CD4-positive, alpha-beta T cell (primary cell): ENCODE measurements around the gene PSG7. TPM values are rescaled to one million over a fixed set of nuclear protein-coding genes. Genes with fewer than 3 reads are reported as not detected.
"Not testable (repeated sequence)": the region's sequence is repeated elsewhere in the genome, so short reads cannot be mapped to it uniquely, and the experiment has no call there.

ENCODE experiments used
- ATAC-seq: fragments of 200-7000 bp; cut with Tn5 transposase; one replicate; pipeline ENCODE4 v1.10.0; 2022; ENCODE audit warnings: mild to moderate bottlenecking; ENCODE audit not compliant: poor library complexity
- CTCF ChIA-PET: fragments of 350-600 bp; sonication (Branson Sonifier 250); formaldehyde crosslinking; loops from one replicate; lab custom pipeline; 2021; ENCODE audit warnings: antibody characterized with exemption, inconsistent platforms; lab: Charles Lee
- POLR2A ChIA-PET: fragments of 350-600 bp; sonication (Branson Sonifier 250); formaldehyde crosslinking; loops from one replicate; lab custom pipeline; 2021; ENCODE audit warnings: antibody characterized with exemption, inconsistent platforms; lab: Charles Lee
- DNase-seq, 14 experiments: peaks; one replicate each; pipeline ENCODE4 v3.0.0-alpha.2; 2013 to 2020; ENCODE audit warnings: mixed read lengths in 2 of 14
- H3K27ac ChIP-seq, 2 donors: one replicate each; pipeline versions ENCODE4 v1.5.1 to v1.7.0; 2013; ENCODE audit warnings: low read length in 2 of 2, low read depth in 1 of 2, mild to moderate bottlenecking in 1 of 2
- H3K27me3 ChIP-seq, 2 experiments: 1 replicate in 1 of 2; 2 replicates in 1 of 2; pipeline versions ENCODE4 v1.6.1 to v1.7.0; 2013; ENCODE audit warnings: low read length in 2 of 2, control low read depth in 1 of 2, mild to moderate bottlenecking in 1 of 2, moderate library complexity in 1 of 2; ENCODE audit not compliant: insufficient read depth in 2 of 2, control insufficient read depth in 1 of 2
- H3K36me3 ChIP-seq: one replicate; pipeline ENCODE4 v1.6.1; 2013; ENCODE audit warnings: low read length, control low read depth; ENCODE audit not compliant: insufficient read depth
- H3K4me1 ChIP-seq: one replicate; pipeline ENCODE4 v1.6.1; 2013; ENCODE audit warnings: low read length, control low read depth; ENCODE audit not compliant: insufficient read depth
- H3K4me3 ChIP-seq: one replicate; pipeline ENCODE4 v1.5.1; 2013; ENCODE audit warnings: mild to moderate bottlenecking, low read length, moderate library complexity
- H3K9me3 ChIP-seq, 2 experiments: 1 replicate in 1 of 2; 2 replicates in 1 of 2; pipeline versions ENCODE4 v1.6.1 to v1.7.0; 2013; ENCODE audit warnings: low read length in 2 of 2, mild to moderate bottlenecking in 2 of 2, control low read depth in 1 of 2, moderate library complexity in 1 of 2; ENCODE audit not compliant: control insufficient read depth in 1 of 2, insufficient read depth in 1 of 2
- H3K27ac Mint-ChIP-seq: one replicate; pipeline ENCODE4 v1.8.0; 2020; ENCODE audit warnings: mixed read lengths
- H3K27me3 Mint-ChIP-seq: one replicate; pipeline ENCODE4 v1.8.0; 2021; ENCODE audit warnings: mixed read lengths
- H3K36me3 Mint-ChIP-seq: one replicate; pipeline ENCODE4 v1.8.0; 2021; ENCODE audit warnings: low read depth, mixed read lengths
- H3K4me1 Mint-ChIP-seq: one replicate; pipeline ENCODE4 v1.8.0; 2021; ENCODE audit warnings: low read depth, mixed read lengths
- H3K4me3 Mint-ChIP-seq: one replicate; pipeline ENCODE4 v1.8.0; 2020; ENCODE audit warnings: mild to moderate bottlenecking, mixed read lengths
- H3K9me3 Mint-ChIP-seq: one replicate; pipeline ENCODE4 v1.8.0; 2020; ENCODE audit warnings: mixed read lengths
- intact Hi-C, 2 experiments: fragments of 100-400 bp; cut with DNase I in 1 of 2; cut with micrococcal nuclease in 1 of 2; formaldehyde crosslinking; loops; one replicate each; pipeline versions ENCODE4 v1.15.1 to v1.9.0; 2023 to 2025; cut with DNase I, micrococcal nuclease
- total RNA-seq, 174 experiments: library from RNA in 2 of 174; stranded (reverse) in 2 of 174; gene quantifications; one replicate each; pipeline ENCODE4 v1.2.3 and lab custom pipeline; 2021 to 2026

The PSG7 gene
- total RNA-seq, 2 experiments from 2014 or later: not detected

- POLR2A ChIA-PET, H3K27me3 ChIP-seq, H3K4me1 ChIP-seq, H3K4me3 ChIP-seq, H3K4me1 Mint-ChIP-seq, H3K36me3 Mint-ChIP-seq, CTCF ChIA-PET, H3K27ac ChIP-seq, H3K36me3 ChIP-seq, H3K9me3 Mint-ChIP-seq, DNase-seq, H3K4me3 Mint-ChIP-seq, ATAC-seq, intact Hi-C loops, H3K27ac Mint-ChIP-seq, H3K9me3 ChIP-seq: not testable (repeated sequence)
- peaks cover 16% of the 10 kb centered on the region for H3K27me3 Mint-ChIP-seq
Observed at GRCh38 chr19:42874136-42874535, 62.9 kb downstream of the PSG7 start.

Other genes starting within 250 kb of the PSG7 start
- gene PSG3, start 196.7 kb downstream of the PSG7 start, total RNA-seq: not detected
- not detected for gene PSG8, start 171.5 kb downstream of the PSG7 start, total RNA-seq
- gene PSG1, start 57.5 kb downstream of the PSG7 start, total RNA-seq: not detected
- gene PSG6, start 19.3 kb downstream of the PSG7 start, total RNA-seq: not detected
- gene PSG11, start 89.3 kb upstream of the PSG7 start, total RNA-seq: not detected
- not detected for gene PSG2, start 145.5 kb upstream of the PSG7 start, total RNA-seq
- not detected for gene PSG5, start 249.3 kb upstream of the PSG7 start, total RNA-seq